ENCODE measurements around the gene HS3ST3A1. TPM values are rescaled to one million over a fixed set of nuclear protein-coding genes. Genes with fewer than 3 reads are reported as not detected.

Gene HS3ST3A1
- polyA plus RNA-seq (2013, experiment 1 of 4) = 7.1 TPM
- polyA plus RNA-seq (2013, experiment 2 of 4) = 3.5 TPM
- polyA plus RNA-seq (2013, experiment 3 of 4) = 6.1 TPM
- polyA plus RNA-seq (2013, experiment 4 of 4) = 6.0 TPM

- Histone ChIP-seq H3K4me3 (ENCODE audit: insufficient read depth, low read depth, low read length) (peak within 1 kb of the TSS; percentile 53), H3K27me3 (ENCODE audit: control insufficient read depth, insufficient read depth, low read length, poor library complexity, severe bottlenecking) (peaks cover 30% of the 10 kb centered on the region), H3K36me3 (ENCODE audit: control insufficient read depth, insufficient read depth, low read length) (no peaks in the 10 kb centered on the region), H3K27ac (ENCODE audit: insufficient read depth, low read depth, low read length, poor library complexity, severe bottlenecking) (peak within 1 kb of the TSS; percentile 61), H3K9me3 (ENCODE audit: control insufficient read depth, low read length) (no peaks in the 10 kb centered on the region), H3K4me1 (ENCODE audit: control insufficient read depth, insufficient read depth, low read length) (no peaks in the 10 kb centered on the region)
- 0% methylated on average over 61 of the region's 61 CpGs for WGBS, 2 experiments
These were observed at the start of gene HS3ST3A1 for GRCh38 chr17:13601776-13602551. Gene HS3ST3A1 (minus strand): TSS chr17:13601929. CDS start chr17:13601129, 800 bp downstream.

DNA sequence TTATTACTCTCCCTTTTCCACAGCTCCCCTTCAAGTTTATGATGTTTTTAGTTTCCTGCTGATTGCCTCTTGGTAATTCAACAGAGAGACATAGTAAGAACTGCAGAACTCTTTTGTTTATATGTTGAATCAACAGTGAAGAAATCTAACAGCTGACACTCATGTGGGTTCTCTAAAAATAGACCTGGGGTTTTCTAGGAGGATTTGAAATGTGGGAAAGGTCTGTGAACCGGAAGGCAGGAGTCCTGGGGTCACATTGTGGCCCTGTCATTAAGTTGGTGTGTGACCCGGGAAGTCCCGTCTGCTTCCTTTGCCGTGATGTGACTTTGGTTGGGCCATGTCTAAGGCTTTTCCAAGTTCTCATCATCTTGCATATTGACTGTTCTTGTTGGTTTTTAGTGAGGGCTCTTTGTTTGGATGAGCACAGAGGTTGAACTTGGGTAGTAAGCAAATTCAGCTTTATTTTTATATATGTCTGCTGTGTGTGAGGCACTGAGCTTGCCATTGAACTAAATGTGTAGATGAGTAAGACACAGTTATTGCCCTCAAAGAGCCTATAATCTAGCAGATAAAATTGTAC is 48.5 kb upstream of the HS3ST3A1 start:
- H3K4me1 ChIP-seq (ENCODE audit: control insufficient read depth, insufficient read depth, low read length) = peaks cover 3% of the 10 kb centered on the region
- H3K36me3 ChIP-seq (ENCODE audit: control insufficient read depth, insufficient read depth, low read length) = no peaks in the 10 kb centered on the region
- H3K4me3 ChIP-seq (ENCODE audit: insufficient read depth, low read depth, low read length) = no peak overlapping the region
- no peak overlapping the region for H3K27ac ChIP-seq (ENCODE audit: insufficient read depth, low read depth, low read length, poor library complexity, severe bottlenecking)
- no peaks in the 10 kb centered on the region for H3K9me3 ChIP-seq (ENCODE audit: control insufficient read depth, low read length)
- H3K27me3 ChIP-seq (ENCODE audit: control insufficient read depth, insufficient read depth, low read length, poor library complexity, severe bottlenecking) = no peaks in the 10 kb centered on the region
- 90 to 93% methylated on average over 4 of the region's 4 CpGs for WGBS, 2 experiments

DNA sequence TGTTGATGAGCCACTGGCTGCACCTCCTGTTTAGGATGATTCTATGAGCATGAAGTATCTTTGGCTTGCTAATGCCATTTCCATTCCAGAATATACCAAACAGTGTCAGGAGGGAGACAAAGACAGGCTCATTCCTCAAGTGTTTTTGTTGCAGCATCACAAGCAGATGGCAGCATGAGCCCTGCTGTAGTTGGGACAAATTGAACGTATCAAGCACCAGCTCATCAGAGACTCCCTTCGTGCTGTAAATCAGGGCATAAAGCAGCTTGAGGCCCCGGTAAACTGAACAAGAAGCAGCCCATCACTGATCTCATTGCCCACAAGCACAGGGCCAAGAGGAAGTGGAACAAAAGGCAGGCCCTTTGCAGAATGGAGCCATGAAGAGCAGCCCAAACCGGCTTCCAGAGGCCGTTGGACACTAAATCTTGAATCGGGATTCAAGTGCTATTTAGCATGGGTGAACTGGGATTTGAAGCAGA is 45.9 kb upstream of the HS3ST3A1 start:
- 81 to 87% methylated on average over 6 of the region's 6 CpGs for WGBS, 2 experiments
- Histone ChIP-seq H3K36me3 (ENCODE audit: control insufficient read depth, insufficient read depth, low read length) (no peaks in the 10 kb centered on the region), H3K4me1 (ENCODE audit: control insufficient read depth, insufficient read depth, low read length) (peaks cover 3% of the 10 kb centered on the region), H3K9me3 (ENCODE audit: control insufficient read depth, low read length) (no peaks in the 10 kb centered on the region), H3K27ac (ENCODE audit: insufficient read depth, low read depth, low read length, poor library complexity, severe bottlenecking) (no peak overlapping the region), H3K27me3 (ENCODE audit: control insufficient read depth, insufficient read depth, low read length, poor library complexity, severe bottlenecking) (no peaks in the 10 kb centered on the region), H3K4me3 (ENCODE audit: insufficient read depth, low read depth, low read length) (no peak overlapping the region)

DNA sequence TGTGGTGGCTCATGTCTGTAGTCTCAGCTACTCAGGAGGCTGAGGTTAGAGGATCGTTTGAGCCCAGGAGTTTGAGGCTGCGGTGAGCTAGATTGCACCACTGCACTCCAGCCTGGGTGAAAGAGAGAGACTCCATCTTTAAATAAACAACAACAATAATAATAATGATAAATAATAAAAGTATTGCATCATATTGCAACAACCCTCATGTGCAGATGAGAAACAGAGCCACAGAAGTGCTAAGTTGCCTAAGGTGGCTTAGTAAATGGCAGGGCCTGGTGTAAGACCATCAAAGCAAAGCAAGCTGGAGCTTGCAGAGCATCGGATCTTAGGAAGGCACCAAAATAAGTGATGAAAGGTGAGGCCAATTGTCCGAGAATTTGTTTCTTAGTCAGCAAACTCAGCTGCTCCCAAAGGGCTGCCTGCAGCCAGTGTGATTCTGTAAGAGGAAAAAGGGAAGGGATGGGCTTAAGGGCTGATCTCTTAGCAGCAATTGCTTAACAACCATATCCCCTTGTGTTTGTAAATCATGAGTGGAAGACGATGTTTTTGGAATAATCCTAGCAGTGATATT is 45.3 kb upstream of the HS3ST3A1 start:
- H3K4me1 ChIP-seq (ENCODE audit: control insufficient read depth, insufficient read depth, low read length) = peaks cover 3% of the 10 kb centered on the region
- H3K9me3 ChIP-seq (ENCODE audit: control insufficient read depth, low read length) = no peaks in the 10 kb centered on the region
- WGBS, 2 experiments = 89 to 93% methylated on average over 5 of the region's 5 CpGs
- H3K27ac ChIP-seq (ENCODE audit: insufficient read depth, low read depth, low read length, poor library complexity, severe bottlenecking) = no peak overlapping the region
- H3K36me3 ChIP-seq (ENCODE audit: control insufficient read depth, insufficient read depth, low read length) = no peaks in the 10 kb centered on the region
- H3K4me3 ChIP-seq (ENCODE audit: insufficient read depth, low read depth, low read length) = no peak overlapping the region
- no peaks in the 10 kb centered on the region for H3K27me3 ChIP-seq (ENCODE audit: control insufficient read depth, insufficient read depth, low read length, poor library complexity, severe bottlenecking)

DNA sequence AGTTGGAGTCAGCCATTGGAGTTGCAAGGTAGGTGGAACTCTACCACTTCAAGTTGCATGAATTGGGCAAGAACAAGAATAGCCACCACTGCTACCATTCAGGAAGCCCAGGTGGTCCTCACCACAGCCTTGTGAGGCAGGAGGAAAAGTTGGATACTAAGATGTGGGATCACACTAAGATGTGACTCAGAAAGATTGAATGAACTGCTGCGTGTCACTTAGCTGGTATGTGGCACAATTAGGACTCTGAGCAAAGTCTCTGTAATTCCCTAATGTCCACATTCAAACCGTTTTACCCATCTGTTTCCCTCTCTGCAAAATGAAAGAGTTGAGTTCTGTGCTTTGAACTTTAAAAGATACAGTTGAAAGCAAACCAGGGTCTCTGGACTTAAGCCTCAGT is 44.7 kb upstream of the HS3ST3A1 start:
- Histone ChIP-seq H3K27me3 (ENCODE audit: control insufficient read depth, insufficient read depth, low read length, poor library complexity, severe bottlenecking) (no peaks in the 10 kb centered on the region), H3K9me3 (ENCODE audit: control insufficient read depth, low read length) (no peaks in the 10 kb centered on the region), H3K36me3 (ENCODE audit: control insufficient read depth, insufficient read depth, low read length) (no peaks in the 10 kb centered on the region), H3K27ac (ENCODE audit: insufficient read depth, low read depth, low read length, poor library complexity, severe bottlenecking) (no peak overlapping the region), H3K4me3 (ENCODE audit: insufficient read depth, low read depth, low read length) (no peak overlapping the region), H3K4me1 (ENCODE audit: control insufficient read depth, insufficient read depth, low read length) (peaks cover 3% of the 10 kb centered on the region)
- WGBS, 2 experiments = 93 to 97% methylated on average over 2 of the region's 2 CpGs

GRCh38 chr17:13643180-13643579 is 41.5 kb upstream of the HS3ST3A1 start:
- 74 to 77% methylated on average over 2 of the region's 2 CpGs for WGBS, 2 experiments
- peaks cover 3% of the 10 kb centered on the region for H3K4me1 ChIP-seq (ENCODE audit: control insufficient read depth, insufficient read depth, low read length)
- no peak overlapping the region for H3K4me3 ChIP-seq (ENCODE audit: insufficient read depth, low read depth, low read length)
- no peaks in the 10 kb centered on the region for H3K27me3 ChIP-seq (ENCODE audit: control insufficient read depth, insufficient read depth, low read length, poor library complexity, severe bottlenecking)
- no peaks in the 10 kb centered on the region for H3K9me3 ChIP-seq (ENCODE audit: control insufficient read depth, low read length)
- H3K36me3 ChIP-seq (ENCODE audit: control insufficient read depth, insufficient read depth, low read length) = no peaks in the 10 kb centered on the region
- H3K27ac ChIP-seq (ENCODE audit: insufficient read depth, low read depth, low read length, poor library complexity, severe bottlenecking) = peak overlapping the region; percentile 57

GRCh38 chr17:13642188-13642587 is 40.5 kb upstream of the HS3ST3A1 start:
- Histone ChIP-seq H3K9me3 (ENCODE audit: control insufficient read depth, low read length) (no peaks in the 10 kb centered on the region), H3K36me3 (ENCODE audit: control insufficient read depth, insufficient read depth, low read length) (no peaks in the 10 kb centered on the region), H3K27ac (ENCODE audit: insufficient read depth, low read depth, low read length, poor library complexity, severe bottlenecking) (no peak overlapping the region), H3K4me3 (ENCODE audit: insufficient read depth, low read depth, low read length) (no peak overlapping the region), H3K27me3 (ENCODE audit: control insufficient read depth, insufficient read depth, low read length, poor library complexity, severe bottlenecking) (no peaks in the 10 kb centered on the region), H3K4me1 (ENCODE audit: control insufficient read depth, insufficient read depth, low read length) (no peaks in the 10 kb centered on the region)
- WGBS, 2 experiments = 89 to 93% methylated on average over 2 of the region's 2 CpGs

DNA sequence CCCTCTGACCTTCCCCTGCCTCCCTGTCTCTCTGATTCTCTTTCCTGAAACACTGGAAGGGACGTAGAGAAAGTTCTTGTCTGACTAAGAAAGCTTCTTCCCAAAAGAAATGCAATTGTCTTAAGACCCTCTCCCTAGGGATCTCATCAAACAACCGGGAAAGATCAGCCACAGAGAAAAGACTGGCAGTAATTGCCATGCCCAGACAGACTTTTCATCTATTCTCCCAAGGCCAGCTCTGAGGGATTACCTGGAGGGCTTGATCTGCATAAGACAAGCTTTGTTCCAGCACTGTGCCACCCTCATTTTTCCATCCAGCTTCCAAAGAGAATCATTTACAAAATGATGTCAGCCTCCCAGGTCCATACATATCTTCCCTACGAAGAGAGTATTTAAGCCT is 38.8 kb upstream of the HS3ST3A1 start:
- no peaks in the 10 kb centered on the region for H3K9me3 ChIP-seq (ENCODE audit: control insufficient read depth, low read length)
- no peak overlapping the region for H3K4me3 ChIP-seq (ENCODE audit: insufficient read depth, low read depth, low read length)
- WGBS, 2 experiments = 6 to 14% methylated on average over 3 of the region's 3 CpGs
- no peaks in the 10 kb centered on the region for H3K27me3 ChIP-seq (ENCODE audit: control insufficient read depth, insufficient read depth, low read length, poor library complexity, severe bottlenecking)
- H3K36me3 ChIP-seq (ENCODE audit: control insufficient read depth, insufficient read depth, low read length) = no peaks in the 10 kb centered on the region
- no peak overlapping the region for H3K27ac ChIP-seq (ENCODE audit: insufficient read depth, low read depth, low read length, poor library complexity, severe bottlenecking)
- H3K4me1 ChIP-seq (ENCODE audit: control insufficient read depth, insufficient read depth, low read length) = no peaks in the 10 kb centered on the region

DNA sequence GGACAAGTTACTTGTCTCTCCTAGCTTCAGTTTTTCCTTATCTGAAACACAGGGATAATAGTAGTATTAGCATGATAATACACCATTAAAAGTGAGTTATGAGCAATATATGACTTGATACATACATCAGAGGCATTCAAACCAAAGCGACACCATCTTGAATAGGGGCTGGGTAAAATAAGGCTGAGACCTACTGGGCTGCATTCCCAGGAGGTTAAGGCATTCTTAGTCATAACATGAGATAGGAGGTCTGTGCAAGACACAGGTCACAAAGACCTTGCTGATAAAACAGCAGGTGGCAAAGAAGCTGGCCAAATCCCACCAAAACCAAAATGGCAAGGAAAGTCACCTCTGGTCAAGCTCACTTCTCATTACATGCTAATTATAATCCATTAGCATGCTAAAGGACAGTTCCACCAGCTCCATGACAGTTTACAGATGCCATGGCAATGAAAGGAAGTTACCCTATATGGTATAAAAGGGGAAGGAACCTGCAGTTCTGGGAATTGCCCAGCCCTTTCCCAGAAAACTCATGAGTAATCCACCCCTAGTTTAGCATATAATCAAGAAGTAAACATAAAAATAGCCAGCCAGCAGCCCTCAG is 37.2 kb upstream of the HS3ST3A1 start:
- H3K4me3 ChIP-seq (ENCODE audit: insufficient read depth, low read depth, low read length) = no peak overlapping the region
- no peaks in the 10 kb centered on the region for H3K27me3 ChIP-seq (ENCODE audit: control insufficient read depth, insufficient read depth, low read length, poor library complexity, severe bottlenecking)
- 91 to 93% methylated on average over 1 of the region's 1 CpG for WGBS, 2 experiments
- H3K9me3 ChIP-seq (ENCODE audit: control insufficient read depth, low read length) = no peaks in the 10 kb centered on the region
- H3K4me1 ChIP-seq (ENCODE audit: control insufficient read depth, insufficient read depth, low read length) = no peaks in the 10 kb centered on the region
- no peaks in the 10 kb centered on the region for H3K36me3 ChIP-seq (ENCODE audit: control insufficient read depth, insufficient read depth, low read length)
- no peak overlapping the region for H3K27ac ChIP-seq (ENCODE audit: insufficient read depth, low read depth, low read length, poor library complexity, severe bottlenecking)

DNA sequence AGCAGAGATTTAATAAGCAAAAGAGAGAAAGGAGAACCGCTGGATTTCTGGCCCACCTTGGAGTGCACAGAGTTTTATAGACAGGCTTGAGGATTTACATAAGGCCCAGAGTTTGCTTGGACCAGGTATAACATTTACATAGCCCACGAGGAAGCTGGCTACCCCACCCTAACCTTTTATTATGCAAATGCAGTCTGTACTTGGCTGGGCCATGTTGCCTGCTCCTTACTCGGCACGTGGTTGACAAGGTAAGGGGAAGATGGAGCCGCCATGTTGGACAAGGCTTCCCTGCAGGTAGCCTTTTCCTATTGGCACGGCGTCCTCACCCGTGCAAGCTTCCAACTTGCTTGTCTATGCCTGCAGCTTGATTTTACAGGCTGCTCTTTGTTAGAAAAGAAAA is 35.2 kb upstream of the HS3ST3A1 start:
- no peaks in the 10 kb centered on the region for H3K4me1 ChIP-seq (ENCODE audit: control insufficient read depth, insufficient read depth, low read length)
- H3K9me3 ChIP-seq (ENCODE audit: control insufficient read depth, low read length) = no peaks in the 10 kb centered on the region
- H3K36me3 ChIP-seq (ENCODE audit: control insufficient read depth, insufficient read depth, low read length) = no peaks in the 10 kb centered on the region
- no peaks in the 10 kb centered on the region for H3K27me3 ChIP-seq (ENCODE audit: control insufficient read depth, insufficient read depth, low read length, poor library complexity, severe bottlenecking)
- no peak overlapping the region for H3K4me3 ChIP-seq (ENCODE audit: insufficient read depth, low read depth, low read length)
- H3K27ac ChIP-seq (ENCODE audit: insufficient read depth, low read depth, low read length, poor library complexity, severe bottlenecking) = no peak overlapping the region
- 90 to 91% methylated on average over 8 of the region's 8 CpGs for WGBS, 2 experiments

All from ectodermal cell (in vitro differentiated cells).